GM23338 (cell line): ENCODE results near the gene ADPRH. TPM values are rescaled to one million over a fixed set of nuclear protein-coding genes. Genes with fewer than 3 reads are reported as not detected.

Source experiments
- ATAC-seq: fragments of 200-7000 bp; cut with Tn5 transposase; 3 replicates; pipeline ENCODE4 v1.9.1; 2020
- DNase-seq: peaks from one replicate; pipeline ENCODE4 v3.0.0-alpha.2; 2015; ENCODE audit warnings: low spot score
- H2AFZ ChIP-seq: fragments of 200-600 bp; sonication (generic); 2 replicates; pipeline ENCODE4 v1.8.0; 2016; ENCODE audit warnings: antibody characterized with exemption, mild to moderate bottlenecking, moderate library complexity
- H3F3A ChIP-seq: fragments of 200-600 bp; sonication (generic); replicated peaks from 2 replicates; pipeline ENCODE4 v1.8.0; 2017; ENCODE audit warnings: antibody characterized with exemption, mixed run types, low read depth
- H3K27ac ChIP-seq: fragments of 200-600 bp; sonication (generic); 2 replicates; pipeline ENCODE4 v1.6.1; 2016; ENCODE audit warnings: low read depth
- H3K27me3 ChIP-seq: fragments of 200-600 bp; sonication (generic); 2 replicates; pipeline ENCODE4 v1.8.0; 2016; ENCODE audit warnings: mild to moderate bottlenecking, mixed run types, moderate library complexity; ENCODE audit not compliant: insufficient read depth
- H3K36me3 ChIP-seq: fragments of 200-600 bp; sonication (generic); 2 replicates; pipeline ENCODE4 v1.8.0; 2016; ENCODE audit warnings: mild to moderate bottlenecking; ENCODE audit not compliant: insufficient read depth
- H3K4me1 ChIP-seq: fragments of 200-600 bp; sonication (generic); 2 replicates; pipeline ENCODE4 v1.8.0; 2016; ENCODE audit warnings: mild to moderate bottlenecking, moderate library complexity; ENCODE audit not compliant: insufficient read depth
- H3K4me2 ChIP-seq: fragments of 200-600 bp; sonication (generic); 2 replicates; pipeline ENCODE4 v1.7.1; 2017; ENCODE audit warnings: mixed run types
- H3K4me3 ChIP-seq: fragments of 200-600 bp; sonication (generic); 2 replicates; pipeline ENCODE4 v1.6.1; 2016; ENCODE audit warnings: mixed run types
- H3K79me2 ChIP-seq: fragments of 200-600 bp; sonication (generic); replicated peaks from 2 replicates; pipeline ENCODE4 v1.8.0; 2017; ENCODE audit warnings: mild to moderate bottlenecking; ENCODE audit not compliant: insufficient read depth
- H3K9me2 ChIP-seq: fragments of 200-600 bp; sonication (generic); 2 replicates; pipeline ENCODE4 v1.8.0; 2017; ENCODE audit not compliant: insufficient read depth
- H4K20me1 ChIP-seq: fragments of 200-600 bp; sonication (generic); replicated peaks from 2 replicates; pipeline ENCODE4 v1.8.0; 2017; ENCODE audit warnings: mild to moderate bottlenecking; ENCODE audit not compliant: insufficient read depth
- H3K27ac Mint-ChIP-seq: 2 replicates; pipeline ENCODE4 v1.8.0; 2020; ENCODE audit warnings: inconsistent platforms, mild to moderate bottlenecking, moderate library complexity, mixed read lengths
- H3K27me3 Mint-ChIP-seq: 3 replicates; pipeline ENCODE4 v1.8.0; 2022; ENCODE audit warnings: low read depth, mild to moderate bottlenecking, moderate library complexity, mixed read lengths, inconsistent platforms; ENCODE audit not compliant: insufficient read depth, poor library complexity
- H3K36me3 Mint-ChIP-seq: 3 replicates; pipeline ENCODE4 v1.8.0; 2021; ENCODE audit warnings: low read depth, mild to moderate bottlenecking, inconsistent platforms, moderate library complexity, mixed read lengths
- H3K4me1 Mint-ChIP-seq: 3 replicates; pipeline ENCODE4 v1.8.0; 2020; ENCODE audit warnings: mild to moderate bottlenecking, inconsistent platforms, mixed read lengths
- H3K4me3 Mint-ChIP-seq: 3 replicates; pipeline ENCODE4 v1.8.0; 2021; ENCODE audit warnings: moderate library complexity, mild to moderate bottlenecking, inconsistent platforms, mixed read lengths
- H3K9me3 Mint-ChIP-seq: 3 replicates; pipeline ENCODE4 v1.8.0; 2020; ENCODE audit warnings: moderate library complexity, mild to moderate bottlenecking, inconsistent platforms, mixed read lengths
- CTCF ChIP-seq, 2 experiments: fragments of 200-600 bp in 1 of 2; sonication (generic) in 1 of 2; conservative IDR thresholded peaks; 2 replicates each; pipeline versions ENCODE4 v1.5.1 to v1.6.1; 2016 to 2017; ENCODE audit warnings: antibody characterized with exemption in 2 of 2, low read depth in 2 of 2, mild to moderate bottlenecking in 2 of 2, moderate library complexity in 1 of 2
- EZH2phosphoT487 ChIP-seq: fragments of 200-600 bp; sonication (generic); IDR thresholded peaks from one replicate; pipeline ENCODE4 v1.8.1; 2018; ENCODE audit warnings: antibody characterized with exemption; ENCODE audit not compliant: unreplicated experiment
- REST ChIP-seq: IDR thresholded peaks from one replicate; pipeline ENCODE4 v1.6.1; 2018; ENCODE audit warnings: antibody characterized with exemption; ENCODE audit not compliant: unreplicated experiment
- ZNF114 ChIP-seq: fragments of 250-450 bp; sonication (Bioruptor Pico); IDR thresholded peaks from 2 replicates; pipeline ENCODE4 v1.5.0; 2020; ENCODE audit warnings: mild to moderate bottlenecking, moderate library complexity
- ZNF331 ChIP-seq: fragments of 250-450 bp; sonication (Bioruptor Pico); IDR thresholded peaks from 2 replicates; pipeline ENCODE4 v1.5.0; 2020; ENCODE audit warnings: low read depth, mild to moderate bottlenecking, moderate library complexity
- ZNF462 ChIP-seq: fragments of 250-450 bp; sonication (Bioruptor Pico); IDR thresholded peaks from 2 replicates; pipeline ENCODE4 v1.5.0; 2020; ENCODE audit warnings: mild to moderate bottlenecking, moderate library complexity
- polyA plus RNA-seq: library from polyadenylated mRNA; unstranded; fragments of >200 nt; fragmentation: Nextera tagmentation; extraction: Ambion mirVana; gene quantifications from 2 replicates; pipeline ENCODE4 v1.2.1, GENCODE V29; 2016
- total RNA-seq: library from RNA; depleted of rRNA; stranded (reverse); fragments of >200 nt; shearing (Covaris generic); gene quantifications from 2 replicates; pipeline ENCODE4 v1.2.3, GENCODE V29; 2014

The ADPRH gene
- total and polyA plus RNA-seq, 2 experiments from 2014 or later, result 1.2 to 3.4 TPM

DNA sequence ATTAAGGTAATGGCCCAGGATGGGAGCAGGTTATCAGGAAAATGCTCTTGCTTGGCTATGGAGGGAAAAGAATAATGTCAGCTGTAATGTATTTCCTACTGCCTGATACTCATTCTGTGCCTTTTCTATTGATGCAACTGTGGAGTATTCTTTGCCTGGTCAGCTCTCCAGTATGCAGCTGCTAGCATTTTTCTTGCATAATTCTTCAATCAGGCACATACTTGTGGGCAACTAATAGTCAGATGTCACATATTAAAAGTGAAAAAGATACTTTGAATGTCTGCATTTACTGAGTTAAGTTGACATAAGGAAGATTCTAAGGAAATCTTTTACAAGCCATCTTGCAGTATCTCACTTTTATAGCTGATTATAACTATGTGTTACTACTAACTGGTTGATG lies 49.4 kb upstream of the ADPRH start:
- ATAC-seq (no peak), DNase-seq (no peak)
- Mint-ChIP-seq H3K4me1 (peaks cover 11% of the 10 kb centered on the region), H3K27me3 (peaks cover 2% of the 10 kb centered on the region), H3K9me3 (no peaks in the 10 kb centered on the region), H3K27ac (no peak overlapping the region), H3K36me3 (peaks cover 3% of the 10 kb centered on the region; the same call in 1 of the 3 replicates), H3K4me3 (no peak overlapping the region)
- Histone ChIP-seq H3F3A (0 out of 2 replicates have a peak, but pooled peaks cover 2% of the 10 kb centered on the region), H3K9me2 (peaks cover 9% of the 10 kb centered on the region), H3K79me2 (no peaks in the 10 kb centered on the region), H3K27me3 (no peaks in the 10 kb centered on the region), H4K20me1 (no peaks in the 10 kb centered on the region), H2AFZ (peak overlapping the region; percentile 90; the same call in 1 of the 2 replicates), H3K36me3 (no peaks in the 10 kb centered on the region), H3K4me2 (no peak overlapping the region), H3K27ac (no peak overlapping the region), H3K4me3 (no peak overlapping the region), H3K4me1 (peaks cover 11% of the 10 kb centered on the region)
- TF ChIP-seq CTCF (conservative IDR thresholded peaks at IDR 0.05; ENCODE audit: low read depth in 2 of 2) (no peak), EZH2phosphoT487 (no peak), ZNF114 (CRISPR knock-in tag) (no peak), ZNF462 (CRISPR knock-in tag) (no peak), REST (no peak), ZNF331 (no peak)
